Omental fat pad (tissue), 4 donors: ENCODE results near the gene CRB3. TPM values are rescaled to one million over a fixed set of nuclear protein-coding genes. Genes with fewer than 3 reads are reported as not detected.
"Not testable (repeated sequence)": the region's sequence is repeated elsewhere in the genome, so short reads cannot be mapped to it uniquely, and the experiment has no call there.

ENCODE experiments used
- ATAC-seq: fragments of 150-250 bp; one replicate; pipeline ENCODE4 v1.9.1; 2016; ENCODE audit warnings: mild to moderate bottlenecking, moderate library complexity; ENCODE audit not compliant: low FRiP score
- DNase-seq: peaks from one replicate; pipeline ENCODE4 v3.0.0-alpha.2; 2019; ENCODE audit warnings: low spot score
- CTCF ChIP-seq, 3 donors: fragments of 450-650 bp; IDR thresholded peaks; one replicate each; pipeline ENCODE4 v1.5.1; 2016 to 2017; ENCODE audit warnings: antibody characterized with exemption in 3 of 3, mild to moderate bottlenecking in 3 of 3, moderate library complexity in 2 of 3
- total RNA-seq, 4 donors: library from RNA; depleted of rRNA; stranded (reverse); fragments of >200 nt; gene quantifications; one replicate each; pipeline ENCODE4 v1.1.0, GENCODE V29; 2016

CRB3 gene
- total RNA-seq, 4 donors from 2014 or later: 0.82 to 6.2 (median 1.1) TPM; not detected in 1

DNA sequence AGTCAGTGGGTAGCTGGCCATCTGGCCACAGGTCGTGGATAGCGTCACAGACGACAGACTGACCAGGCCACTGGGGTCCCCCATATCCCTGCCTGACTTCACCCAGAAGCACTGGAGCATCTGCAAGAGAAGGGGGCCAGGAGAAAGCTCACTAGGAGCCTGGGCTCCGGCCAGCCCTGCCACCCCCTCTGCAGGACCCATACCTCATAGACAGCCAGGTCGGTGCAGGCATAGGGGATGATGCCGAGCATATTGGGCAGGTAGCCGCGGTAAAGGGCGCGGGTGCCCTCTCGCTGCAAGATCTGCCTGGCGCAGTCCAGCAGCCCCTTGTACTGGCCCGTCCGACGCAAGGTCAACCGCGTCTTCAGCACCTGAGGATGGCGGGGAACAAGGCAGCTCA is 36.9 kb upstream of the CRB3 start:
- DNase-seq (no peak), ATAC-seq (no peak)
- no peak for TF ChIP-seq CTCF (IDR thresholded peaks at IDR 0.05)

GRCh38 chr19:6428692-6429418 is 35.2 kb upstream of the CRB3 start:
- ATAC-seq, DNase-seq: not testable (repeated sequence)

DNA sequence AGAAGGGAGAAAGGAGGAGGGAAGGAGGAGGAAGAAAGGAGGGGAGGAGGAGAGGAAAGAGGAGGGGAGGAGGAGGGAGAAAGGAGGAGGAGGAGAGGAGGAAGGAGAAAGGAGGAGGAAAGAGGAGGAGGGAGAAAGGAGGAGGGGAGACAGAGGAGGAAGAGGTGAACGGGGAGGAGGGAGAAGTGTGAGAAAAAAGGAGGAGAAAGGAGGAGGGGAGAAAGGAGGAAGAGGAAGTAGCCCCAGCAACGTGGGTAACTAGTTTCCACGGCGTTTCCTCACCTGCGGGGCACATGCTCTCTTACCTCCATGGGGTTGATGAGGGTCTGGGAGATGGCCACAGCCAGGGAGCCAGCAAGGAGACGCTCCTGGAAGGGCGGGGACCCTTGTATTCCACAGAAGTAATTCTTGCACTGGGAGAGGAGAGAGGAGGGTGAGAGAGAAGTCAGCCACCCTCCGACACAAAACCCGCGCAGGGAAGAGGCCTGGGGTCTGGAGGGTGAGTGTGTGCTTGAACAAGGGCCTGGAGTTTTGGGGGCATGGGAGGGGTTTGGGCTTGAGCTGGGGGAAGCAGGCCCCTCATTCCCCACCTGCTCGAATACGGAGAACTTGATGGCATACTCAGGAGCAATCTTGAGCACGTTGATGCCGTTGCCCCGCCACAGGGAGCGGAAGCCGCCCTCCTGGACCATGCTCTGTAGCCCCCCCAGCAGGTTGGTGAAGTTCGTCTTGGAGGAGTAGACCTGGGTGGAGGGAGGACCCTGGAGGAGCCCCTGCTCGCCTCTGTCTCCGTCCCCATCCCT is 34.5 kb upstream of the CRB3 start:
- no peak for DNase-seq
- no peak for TF ChIP-seq CTCF (IDR thresholded peaks at IDR 0.05)
- ATAC-seq: no peak

DNA sequence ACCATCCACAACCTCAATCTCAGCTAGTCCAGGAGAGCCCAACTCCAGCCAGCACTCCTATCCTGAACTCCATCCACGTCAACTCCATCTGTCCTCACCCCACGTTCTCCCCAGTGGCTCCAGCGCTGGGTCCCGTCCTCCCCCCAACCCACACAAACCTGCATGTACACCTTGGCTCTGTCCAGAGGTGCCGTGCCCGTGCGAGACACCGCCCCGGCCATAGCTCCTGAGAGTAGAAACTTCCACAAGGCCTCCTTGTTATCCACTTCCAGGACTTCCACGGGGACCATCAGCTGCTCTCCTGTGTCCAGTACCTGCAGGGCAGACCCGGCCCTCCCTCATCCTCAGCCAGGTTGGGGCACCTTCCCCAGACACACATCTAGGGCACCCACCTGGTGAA is 32.2 kb upstream of the CRB3 start:
- no peak for TF ChIP-seq CTCF (IDR thresholded peaks at IDR 0.05)
- peak; percentile 17 for ATAC-seq
- no peak for DNase-seq

- no peak for TF ChIP-seq CTCF (IDR thresholded peaks at IDR 0.05)
Observed at GRCh38 chr19:6433165-6433564, 30.9 kb upstream of the CRB3 start.

GRCh38 chr19:6433663-6434062 is 30.4 kb upstream of the CRB3 start, which contains the start of gene SLC25A41:
Gene SLC25A41 (minus strand): TSS chr19:6433763. CDS start chr19:6433693, 70 bp downstream.
- ATAC-seq (no peak), DNase-seq (no peak)
- TF ChIP-seq CTCF (IDR thresholded peaks at IDR 0.05): no peak

More at GRCh38 chr19:6433165-6433564, 30.9 kb upstream of the CRB3 start:
- DNase-seq (no peak), ATAC-seq (no peak)

DNA sequence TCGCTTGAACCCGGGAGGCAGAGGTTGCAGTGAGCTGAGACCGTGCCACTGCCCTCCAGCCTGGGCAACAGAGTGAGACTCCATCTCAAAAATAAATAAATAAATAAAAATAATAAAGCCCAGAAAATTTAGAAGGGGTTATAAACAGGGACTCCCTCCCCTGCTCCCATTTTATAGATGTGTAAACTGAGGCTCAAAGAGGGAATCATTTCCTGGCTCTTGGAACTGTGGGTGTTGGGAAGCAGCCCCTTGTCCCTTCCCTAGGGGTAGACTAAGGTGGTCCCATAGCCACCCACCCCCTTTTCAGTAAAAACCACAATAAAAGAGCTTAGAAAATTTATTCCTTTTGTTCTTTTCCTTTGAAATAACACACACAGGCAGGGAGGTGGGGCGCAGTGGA is 24.3 kb upstream of the CRB3 start:
- ATAC-seq: no peak
- no peak for TF ChIP-seq CTCF (IDR thresholded peaks at IDR 0.05)

More for the DNA sequence above, 24.3 kb upstream of the CRB3 start:
- no peak for DNase-seq
